OCI-LY1 (cell line): ENCODE results near the gene IL13.

Experiments used
- H2AFZ ChIP-seq: fragments of 200-600 bp; sonication (generic), shearing (Covaris generic); 2 replicates; pipeline ENCODE4 v1.6.0; 2014; ENCODE audit warnings: antibody characterized with exemption, mild to moderate bottlenecking, low read length
- H3F3A ChIP-seq: fragments of 200-600 bp; sonication (generic), shearing (Covaris generic); 2 replicates; pipeline ENCODE4 v1.6.0; 2014; ENCODE audit warnings: mild to moderate bottlenecking, antibody characterized with exemption, low read length, moderate library complexity; ENCODE audit not compliant: insufficient read depth
- H3K27ac ChIP-seq: fragments of 200-600 bp; sonication (generic); 2 replicates; pipeline ENCODE4 v1.5.1; 2014; ENCODE audit warnings: low read length, mixed run types, mild to moderate bottlenecking, low read depth; ENCODE audit not compliant: poor library complexity, severe bottlenecking
- H3K27me3 ChIP-seq: fragments of 200-600 bp; sonication (generic); 2 replicates; pipeline ENCODE4 v1.6.0; 2014; ENCODE audit warnings: antibody characterized with exemption, mild to moderate bottlenecking, low read length, moderate library complexity; ENCODE audit not compliant: insufficient read depth
- H3K36me3 ChIP-seq: fragments of 200-600 bp; sonication (generic); 2 replicates; pipeline ENCODE4 v1.6.1; 2014; ENCODE audit warnings: mild to moderate bottlenecking, antibody characterized with exemption, low read length, moderate library complexity, mixed read lengths; ENCODE audit not compliant: insufficient read depth
- H3K4me1 ChIP-seq: fragments of 200-600 bp; sonication (generic); 2 replicates; pipeline ENCODE4 v1.5.1; 2014; ENCODE audit warnings: mild to moderate bottlenecking, low read length, moderate library complexity; ENCODE audit not compliant: insufficient read depth, severe bottlenecking
- H3K4me2 ChIP-seq: fragments of 200-600 bp; sonication (generic), shearing (Covaris generic); 2 replicates; pipeline ENCODE4 v1.6.1; 2014; ENCODE audit warnings: low read length
- H3K4me3 ChIP-seq: fragments of 200-600 bp; sonication (generic); 2 replicates; pipeline ENCODE4 v1.5.1; 2014; ENCODE audit warnings: low read length, low read depth, mild to moderate bottlenecking, mixed read lengths; ENCODE audit not compliant: poor library complexity, severe bottlenecking
- H3K79me2 ChIP-seq: fragments of 200-600 bp; shearing (Covaris generic); 2 replicates; pipeline ENCODE4 v1.6.1; 2016; ENCODE audit warnings: mixed run types, low read length, mixed read lengths; ENCODE audit not compliant: insufficient read depth
- H3K9ac ChIP-seq: fragments of 200-600 bp; sonication (generic), shearing (Covaris generic); 2 replicates; pipeline ENCODE4 v1.6.1; 2014; ENCODE audit warnings: mild to moderate bottlenecking, low read length, mixed read lengths
- H3K9me2 ChIP-seq: fragments of 200-600 bp; sonication (generic), shearing (Covaris generic); 2 replicates; pipeline ENCODE4 v1.6.1; 2014; ENCODE audit warnings: low read depth, mild to moderate bottlenecking, low read length, mixed read lengths
- H3K9me3 ChIP-seq: fragments of 200-600 bp; shearing (Covaris generic); 2 replicates; pipeline ENCODE4 v1.6.1; 2014; ENCODE audit warnings: low read length, mixed read lengths
- H4K20me1 ChIP-seq: fragments of 200-600 bp; sonication (generic), shearing (Covaris generic); 2 replicates; pipeline ENCODE4 v1.6.0; 2016; ENCODE audit warnings: mild to moderate bottlenecking, low read length; ENCODE audit not compliant: insufficient read depth
- CTCF ChIP-seq: fragments of 200-600 bp; sonication (generic), shearing (Covaris generic); IDR thresholded peaks from 2 replicates; pipeline ENCODE4 v1.5.1; 2017; ENCODE audit warnings: mild to moderate bottlenecking, antibody characterized with exemption, low read length, moderate library complexity, mixed read lengths
- EZH2 ChIP-seq: fragments of 200-600 bp; sonication (generic), shearing (Covaris generic); IDR thresholded peaks from 2 replicates; pipeline ENCODE4 v1.8.0; 2017; ENCODE audit warnings: borderline replicate concordance, mixed run types, mild to moderate bottlenecking, antibody characterized with exemption, low read length, moderate library complexity, mixed read lengths

Gene IL13

GRCh38 chr5:132621699-132622098, 36.3 kb upstream of the IL13 start:
- Histone ChIP-seq H3F3A (no peaks in the 10 kb centered on the region), H3K4me1 (no peaks in the 10 kb centered on the region), H3K79me2 (no peaks in the 10 kb centered on the region), H3K36me3 (peaks cover 68% of the 10 kb centered on the region), H3K4me2 (no peak overlapping the region), H4K20me1 (no peaks in the 10 kb centered on the region), H3K9me3 (no peaks in the 10 kb centered on the region), H3K9me2 (no peaks in the 10 kb centered on the region), H2AFZ (no peak overlapping the region), H3K27me3 (no peaks in the 10 kb centered on the region), H3K9ac (no peak overlapping the region), H3K27ac (no peak overlapping the region), H3K4me3 (no peak overlapping the region)
- TF ChIP-seq EZH2 (no peak), CTCF (no peak)

- Histone ChIP-seq H3K79me2 (no peaks in the 10 kb centered on the region), H3K4me2 (no peak overlapping the region), H3K9me2 (no peaks in the 10 kb centered on the region), H3K27me3 (no peaks in the 10 kb centered on the region), H2AFZ (no peak overlapping the region), H3K4me3 (no peak overlapping the region), H3F3A (no peaks in the 10 kb centered on the region), H3K27ac (no peak overlapping the region), H3K9ac (no peak overlapping the region), H3K36me3 (peaks cover 59% of the 10 kb centered on the region), H3K9me3 (no peaks in the 10 kb centered on the region), H3K4me1 (no peaks in the 10 kb centered on the region), H4K20me1 (no peaks in the 10 kb centered on the region)
- TF ChIP-seq EZH2 (no peak), CTCF (no peak)
Observed at GRCh38 chr5:132622608-132623007, 35.4 kb upstream of the IL13 start.

GRCh38 chr5:132627470-132627869, 30.5 kb upstream of the IL13 start:
- H2AFZ ChIP-seq = no peak overlapping the region
- no peaks in the 10 kb centered on the region for H3K27me3 ChIP-seq
- H3K27ac ChIP-seq = no peak overlapping the region
- no peaks in the 10 kb centered on the region for H4K20me1 ChIP-seq
- H3K4me2 ChIP-seq = no peak overlapping the region
- H3K4me1 ChIP-seq = no peaks in the 10 kb centered on the region
- H3F3A ChIP-seq = no peaks in the 10 kb centered on the region
- no peak overlapping the region for H3K4me3 ChIP-seq
- no peaks in the 10 kb centered on the region for H3K9me2 ChIP-seq
- TF ChIP-seq CTCF (no peak), EZH2 (no peak)
- no peaks in the 10 kb centered on the region for H3K9me3 ChIP-seq
- H3K79me2 ChIP-seq = no peaks in the 10 kb centered on the region
- no peak overlapping the region for H3K9ac ChIP-seq
- H3K36me3 ChIP-seq = peaks cover 59% of the 10 kb centered on the region
